ENCODE data around the gene DBNDD1. TPM values are rescaled to one million over a fixed set of nuclear protein-coding genes. Genes with fewer than 3 reads are reported as not detected.
"Not testable (repeated sequence)": the region's sequence is repeated elsewhere in the genome, so short reads cannot be mapped to it uniquely, and the experiment has no call there.

The DBNDD1 gene
- total and polyA plus RNA-seq, 5 donors, result 1.7 to 2.5 (median 2.2) TPM

GRCh38 chr16:90009172-90009899 is 9.9 kb downstream of the DBNDD1 start:
- Histone ChIP-seq H3K9me3 (ENCODE audit: control insufficient read depth, low read length) (no peaks in the 10 kb centered on the region), H3K4me3 (ENCODE audit: low read length) (no peak overlapping the region), H3K27me3 (ENCODE audit: control insufficient read depth, insufficient read depth) (no peaks in the 10 kb centered on the region), H3K4me1 (ENCODE audit: control insufficient read depth, insufficient read depth, low read length) (no peaks in the 10 kb centered on the region), H3K27ac (ENCODE audit: low read length) (no peak overlapping the region)
- no peak for ATAC-seq
- DNase-seq, result no peak
- intact Hi-C loops (cut with DNase I), result no loop called here
- 85% methylated on average over 22 of the region's 22 CpGs for WGBS

DNA sequence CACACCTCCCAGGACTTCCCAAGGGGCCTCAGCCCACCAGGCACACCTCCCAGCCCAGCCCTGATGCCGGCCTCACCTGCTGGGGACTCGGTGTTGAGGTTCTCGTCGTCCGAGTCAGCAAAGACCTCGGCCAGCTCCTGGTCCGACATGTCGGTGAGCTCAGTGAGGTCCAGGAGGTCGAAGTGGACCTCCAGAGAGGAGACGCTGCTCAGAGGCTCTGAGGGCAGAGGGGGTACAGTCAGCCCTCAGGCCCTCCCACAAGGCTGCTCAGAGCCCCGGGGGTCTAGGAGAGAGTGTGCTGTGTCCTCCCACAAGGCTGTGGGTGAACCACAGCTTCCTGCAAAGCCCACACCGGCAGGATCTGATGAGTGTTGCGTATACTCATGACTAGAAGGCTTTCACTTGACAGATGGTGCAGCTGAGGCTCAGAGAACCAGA is 10.5 kb downstream of the DBNDD1 start:
- 76% methylated on average over 13 of the region's 13 CpGs for WGBS
- H3K4me3 ChIP-seq (ENCODE audit: low read length), result no peak overlapping the region
- H3K27ac ChIP-seq (ENCODE audit: low read length), result no peak overlapping the region
- intact Hi-C loops (cut with DNase I), result no loop called here
- H3K9me3 ChIP-seq (ENCODE audit: control insufficient read depth, low read length), result no peaks in the 10 kb centered on the region
- H3K27me3 ChIP-seq (ENCODE audit: control insufficient read depth, insufficient read depth), result no peaks in the 10 kb centered on the region
- no peak for ATAC-seq
- no peak for DNase-seq
- no peaks in the 10 kb centered on the region for H3K4me1 ChIP-seq (ENCODE audit: control insufficient read depth, insufficient read depth, low read length)

GRCh38 chr16:90007635-90008234 is 11.5 kb downstream of the DBNDD1 start:
- H3K4me1 ChIP-seq (ENCODE audit: control insufficient read depth, insufficient read depth, low read length); H3K27ac ChIP-seq (ENCODE audit: low read length); ATAC-seq; DNase-seq; H3K9me3 ChIP-seq (ENCODE audit: control insufficient read depth, low read length); H3K4me3 ChIP-seq (ENCODE audit: low read length); H3K27me3 ChIP-seq (ENCODE audit: control insufficient read depth, insufficient read depth); intact Hi-C loops (cut with DNase I): not testable (repeated sequence)
- 72% methylated on average over 13 of the region's 13 CpGs for WGBS

DNA sequence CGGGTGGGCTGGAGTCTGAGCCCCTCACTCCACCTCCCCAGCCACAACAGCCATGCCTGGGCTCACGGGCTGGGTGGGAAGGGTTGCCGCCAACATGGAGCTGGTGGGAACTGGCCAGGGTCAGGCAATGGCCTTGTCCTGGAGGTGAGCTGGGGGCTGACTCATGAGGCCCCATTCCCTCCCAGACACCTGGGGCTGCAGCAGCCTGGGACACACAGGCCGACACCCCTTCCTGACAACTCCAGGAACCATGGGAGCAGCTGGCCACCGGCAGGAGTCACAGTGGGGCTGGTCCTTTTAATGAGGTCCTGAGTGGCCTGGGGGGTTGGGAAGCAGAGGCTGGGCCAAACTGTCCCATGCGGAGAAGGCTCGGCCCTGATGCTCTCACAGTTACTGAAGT is 12.2 kb downstream of the DBNDD1 start:
- ATAC-seq (no peak), DNase-seq (no peak)
- H3K4me3 ChIP-seq (ENCODE audit: low read length), result no peak overlapping the region
- 86% methylated on average over 7 of the region's 7 CpGs for WGBS
- H3K27ac ChIP-seq (ENCODE audit: low read length), result no peak overlapping the region
- H3K27me3 ChIP-seq (ENCODE audit: control insufficient read depth, insufficient read depth), result no peaks in the 10 kb centered on the region
- intact Hi-C loops (cut with DNase I), result no loop called here
- H3K9me3 ChIP-seq (ENCODE audit: control insufficient read depth, low read length), result no peaks in the 10 kb centered on the region
- no peaks in the 10 kb centered on the region for H3K4me1 ChIP-seq (ENCODE audit: control insufficient read depth, insufficient read depth, low read length)

DNA sequence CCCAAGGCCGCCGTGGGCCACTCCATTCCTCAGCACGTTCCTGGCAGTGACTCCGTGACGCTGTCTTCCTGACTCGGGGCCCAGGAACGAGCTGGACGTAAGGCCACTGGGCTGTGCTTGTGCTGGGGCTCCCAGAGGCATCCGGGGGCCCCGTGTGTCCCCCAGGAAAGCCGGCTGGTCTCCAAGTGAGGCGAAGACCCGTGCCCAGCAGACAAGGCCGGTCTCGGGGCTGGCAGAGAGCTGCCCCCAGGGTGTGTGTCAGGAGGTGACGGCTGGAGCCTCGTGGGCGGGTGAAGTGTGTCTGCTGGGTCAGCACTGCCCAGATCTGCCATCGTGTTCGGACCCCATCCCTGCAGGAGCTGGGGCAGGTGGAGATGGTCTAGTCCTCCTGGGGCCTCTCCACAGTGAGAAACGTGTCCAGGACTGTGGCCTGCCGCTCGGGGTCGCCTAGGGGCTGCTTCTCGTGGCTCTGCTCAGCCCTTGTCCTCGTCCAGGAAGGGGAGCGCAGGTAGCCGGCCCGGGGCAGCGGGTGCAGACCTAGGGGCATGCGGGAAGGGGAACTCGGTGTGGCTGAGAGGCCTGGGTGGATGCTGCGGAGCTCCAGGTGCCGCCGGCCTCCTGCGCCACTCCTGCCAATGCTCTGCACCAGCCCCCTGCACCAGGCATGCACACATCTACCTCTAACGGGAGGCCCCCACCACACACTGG is 13.1 kb downstream of the DBNDD1 start:
- WGBS, result 92% methylated on average over 37 of the region's 37 CpGs
- DNase-seq (peak in 2 of 3 donors; percentile 58 to 61), ATAC-seq (peak; percentile 7 to 20)
- H3K27ac ChIP-seq (ENCODE audit: low read length), result no peak overlapping the region
- H3K9me3 ChIP-seq (ENCODE audit: control insufficient read depth, low read length), result no peaks in the 10 kb centered on the region
- H3K4me3 ChIP-seq (ENCODE audit: low read length), result no peak overlapping the region
- intact Hi-C loops (cut with DNase I), result no loop called here
- no peaks in the 10 kb centered on the region for H3K27me3 ChIP-seq (ENCODE audit: control insufficient read depth, insufficient read depth)
- H3K4me1 ChIP-seq (ENCODE audit: control insufficient read depth, insufficient read depth, low read length), result no peaks in the 10 kb centered on the region

- DNase-seq (peak in 1 of 3 donors; percentile 18), ATAC-seq (no peak)
- H3K4me3 ChIP-seq (ENCODE audit: low read length), result no peak overlapping the region
- no peak overlapping the region for H3K27ac ChIP-seq (ENCODE audit: low read length)
- H3K9me3 ChIP-seq (ENCODE audit: control insufficient read depth, low read length), result no peaks in the 10 kb centered on the region
- intact Hi-C loops (cut with DNase I), result no loop called here
- H3K4me1 ChIP-seq (ENCODE audit: control insufficient read depth, insufficient read depth, low read length), result no peaks in the 10 kb centered on the region
- 80% methylated on average over 11 of the region's 11 CpGs for WGBS
- H3K27me3 ChIP-seq (ENCODE audit: control insufficient read depth, insufficient read depth), result no peaks in the 10 kb centered on the region
Observed at GRCh38 chr16:90004577-90004976, 14.7 kb downstream of the DBNDD1 start.

- Histone ChIP-seq H3K4me3 (ENCODE audit: low read length) (no peak overlapping the region), H3K9me3 (ENCODE audit: control insufficient read depth, low read length) (no peaks in the 10 kb centered on the region), H3K27me3 (ENCODE audit: control insufficient read depth, insufficient read depth) (no peaks in the 10 kb centered on the region), H3K4me1 (ENCODE audit: control insufficient read depth, insufficient read depth, low read length) (no peaks in the 10 kb centered on the region), H3K27ac (ENCODE audit: low read length) (no peak overlapping the region)
- WGBS, result 82% methylated on average over 7 of the region's 7 CpGs
- ATAC-seq, result no peak
- no peak for DNase-seq
- intact Hi-C loops (cut with DNase I), result no loop called here
Observed at GRCh38 chr16:90002759-90003158, 16.5 kb downstream of the DBNDD1 start.

DNA sequence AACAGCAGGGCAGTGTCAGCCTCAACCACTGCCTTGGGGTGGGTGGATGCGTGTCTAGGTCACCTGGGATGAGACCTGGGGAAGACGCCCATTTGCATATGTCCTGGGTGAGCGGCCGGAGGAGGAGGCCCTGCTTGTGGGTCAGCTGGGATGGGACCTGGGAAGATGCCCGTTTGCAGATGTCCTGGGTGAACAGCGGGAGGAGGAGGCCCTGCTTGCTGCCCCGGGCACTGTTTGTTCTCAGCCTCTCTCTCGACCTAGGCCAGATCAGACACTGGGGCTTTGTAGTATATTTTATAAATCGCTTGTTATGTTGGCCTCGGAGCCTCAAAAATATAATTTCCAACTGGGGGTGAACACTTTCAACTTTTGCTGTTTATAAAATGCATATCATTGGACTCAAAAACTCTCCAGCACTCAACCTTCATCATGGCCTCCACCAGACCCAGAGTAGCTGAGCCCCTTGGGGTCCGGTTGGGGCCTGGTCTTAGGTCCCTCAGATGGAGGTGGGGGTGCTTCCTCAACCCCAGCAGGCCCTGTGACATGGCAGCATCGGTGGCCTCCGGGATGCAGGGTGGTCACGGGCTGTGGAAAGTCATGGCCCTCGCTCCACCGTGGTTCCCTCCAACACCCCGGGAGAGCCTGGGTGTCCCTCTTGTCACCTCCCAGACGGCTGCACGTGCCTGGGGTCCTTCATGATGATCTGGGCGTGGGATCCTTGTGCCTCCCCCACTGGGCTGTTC is 17.3 kb downstream of the DBNDD1 start:
- DNase-seq (no peak), ATAC-seq (no peak)
- no peaks in the 10 kb centered on the region for H3K9me3 ChIP-seq (ENCODE audit: control insufficient read depth, low read length)
- H3K4me3 ChIP-seq (ENCODE audit: low read length), result no peak overlapping the region
- no peaks in the 10 kb centered on the region for H3K27me3 ChIP-seq (ENCODE audit: control insufficient read depth, insufficient read depth)
- H3K27ac ChIP-seq (ENCODE audit: low read length), result no peak overlapping the region
- WGBS, result 84% methylated on average over 20 of the region's 20 CpGs
- intact Hi-C loops (cut with DNase I), result no loop called here
- H3K4me1 ChIP-seq (ENCODE audit: control insufficient read depth, insufficient read depth, low read length), result no peaks in the 10 kb centered on the region

DNA sequence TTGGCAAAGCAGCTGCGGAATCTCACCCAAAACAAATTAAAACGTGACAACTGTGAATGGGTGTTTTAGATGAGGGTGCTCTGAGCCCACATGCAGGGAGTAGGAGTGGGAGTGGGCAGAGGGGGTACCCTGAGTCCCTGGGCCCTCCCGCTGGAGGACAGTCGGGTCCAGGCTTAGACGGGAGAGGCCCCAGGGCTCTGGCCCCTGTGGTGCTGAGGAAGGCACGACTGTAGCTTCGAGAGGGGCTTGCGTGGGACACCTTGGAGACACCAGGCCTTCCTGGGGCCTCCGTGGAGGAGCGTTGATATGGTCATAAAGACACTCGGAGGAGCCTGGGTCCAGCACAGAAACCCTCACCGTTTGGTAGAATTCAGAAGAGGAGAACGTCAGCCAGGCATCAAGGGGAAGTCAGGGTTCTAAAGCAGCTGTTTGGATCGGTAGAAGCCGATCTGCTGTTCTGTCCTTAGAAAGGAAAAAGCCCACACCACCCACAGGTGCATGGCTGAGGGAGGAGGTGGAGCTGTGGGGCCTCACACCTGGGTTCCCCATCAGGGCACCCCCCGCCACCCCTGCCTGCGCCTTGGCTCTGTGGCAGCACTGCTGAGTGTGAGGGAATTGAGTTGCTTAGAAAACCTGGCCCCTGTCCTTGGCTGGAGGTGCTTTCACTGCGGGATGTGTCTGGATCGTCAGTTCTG is 18.4 kb downstream of the DBNDD1 start:
- no peaks in the 10 kb centered on the region for H3K27me3 ChIP-seq (ENCODE audit: control insufficient read depth, insufficient read depth)
- ATAC-seq (peak; percentile 6 to 13), DNase-seq (no peak)
- H3K9me3 ChIP-seq (ENCODE audit: control insufficient read depth, low read length), result no peaks in the 10 kb centered on the region
- no peaks in the 10 kb centered on the region for H3K4me1 ChIP-seq (ENCODE audit: control insufficient read depth, insufficient read depth, low read length)
- no peak overlapping the region for H3K4me3 ChIP-seq (ENCODE audit: low read length)
- WGBS, result 87% methylated on average over 19 of the region's 19 CpGs
- no peak overlapping the region for H3K27ac ChIP-seq (ENCODE audit: low read length)
- intact Hi-C loops (cut with DNase I), result no loop called here

- no peaks in the 10 kb centered on the region for H3K27me3 ChIP-seq (ENCODE audit: control insufficient read depth, insufficient read depth)
- H3K9me3 ChIP-seq (ENCODE audit: control insufficient read depth, low read length), result no peaks in the 10 kb centered on the region
- no peak overlapping the region for H3K4me3 ChIP-seq (ENCODE audit: low read length)
- DNase-seq (no peak), ATAC-seq (peak in 1 of 2 donors; percentile 19)
- WGBS, result 94% methylated on average over 38 of the region's 38 CpGs
- no peaks in the 10 kb centered on the region for H3K4me1 ChIP-seq (ENCODE audit: control insufficient read depth, insufficient read depth, low read length)
- intact Hi-C loops (cut with DNase I), result no loop called here
- H3K27ac ChIP-seq (ENCODE audit: low read length), result no peak overlapping the region
Observed at GRCh38 chr16:89999831-90000574, 19.3 kb downstream of the DBNDD1 start.

All from right cardiac atrium (tissue), 5 donors.